GM18507 (cell line): ENCODE measurements around the gene WNK1.
"Not testable (repeated sequence)": the region's sequence is repeated elsewhere in the genome, so short reads cannot be mapped to it uniquely, and the experiment has no call there.

ENCODE experiments used
- DNase-seq: peaks from one replicate; pipeline ENCODE4 v3.0.0; 2011; ENCODE audit warnings: low read depth; ENCODE audit not compliant: insufficient read length; ENCODE audit errors: extremely low spot score
- FAIRE-seq: peaks from 2 replicates; lab custom pipeline; 2011; peaks lifted over from hg19 to GRCh38; lab: Jason Lieb, UNC

Gene WNK1

GRCh38 chr12:926641-927040 lies 174.3 kb downstream of the WNK1 start:
- no peak for DNase-seq

GRCh38 chr12:931060-931459 lies 178.7 kb downstream of the WNK1 start:
- no peak for DNase-seq
- no peak for FAIRE-seq

More at GRCh38 chr12:926641-927040, 174.3 kb downstream of the WNK1 start:
- no peak for FAIRE-seq

GRCh38 chr12:931591-931990 lies 179.2 kb downstream of the WNK1 start:
- FAIRE-seq (no peak), DNase-seq (no peak)

GRCh38 chr12:935891-936290 lies 183.5 kb downstream of the WNK1 start:
- not testable (repeated sequence) for DNase-seq, FAIRE-seq

- no peak for FAIRE-seq
These were observed 184.3 kb downstream of the WNK1 start for GRCh38 chr12:936377-937345.

GRCh38 chr12:938810-939209 lies 186.4 kb downstream of the WNK1 start:
- DNase-seq: no peak
- FAIRE-seq: no peak

More at GRCh38 chr12:936377-937345, 184.3 kb downstream of the WNK1 start:
- DNase-seq: no peak

GRCh38 chr12:943051-943450 lies 190.7 kb downstream of the WNK1 start:
- DNase-seq (no peak), FAIRE-seq (no peak)

DNA sequence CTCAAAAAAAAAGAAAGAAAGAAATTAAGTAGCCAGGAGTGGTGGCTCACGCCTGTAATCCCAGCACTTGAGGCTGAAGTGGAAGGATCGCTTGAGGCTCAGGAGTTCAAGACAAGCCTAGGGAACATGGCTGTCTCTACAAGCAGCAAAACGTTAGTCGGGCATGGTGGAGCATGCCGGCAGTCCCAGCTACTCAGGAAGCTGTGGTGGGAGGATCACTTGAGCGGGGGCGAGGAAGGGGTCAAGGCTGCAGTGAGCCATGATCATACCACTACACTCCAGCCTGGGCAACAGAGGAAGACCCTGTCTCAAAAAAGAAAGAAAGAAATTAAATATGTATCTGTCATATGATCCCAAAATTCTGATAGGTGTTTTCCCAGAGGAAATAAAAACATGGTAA lies 191.8 kb downstream of the WNK1 start:
- no peak for FAIRE-seq
- DNase-seq: no peak

GRCh38 chr12:946212-946611 lies 193.8 kb downstream of the WNK1 start:
- FAIRE-seq (no peak), DNase-seq (no peak)

DNA sequence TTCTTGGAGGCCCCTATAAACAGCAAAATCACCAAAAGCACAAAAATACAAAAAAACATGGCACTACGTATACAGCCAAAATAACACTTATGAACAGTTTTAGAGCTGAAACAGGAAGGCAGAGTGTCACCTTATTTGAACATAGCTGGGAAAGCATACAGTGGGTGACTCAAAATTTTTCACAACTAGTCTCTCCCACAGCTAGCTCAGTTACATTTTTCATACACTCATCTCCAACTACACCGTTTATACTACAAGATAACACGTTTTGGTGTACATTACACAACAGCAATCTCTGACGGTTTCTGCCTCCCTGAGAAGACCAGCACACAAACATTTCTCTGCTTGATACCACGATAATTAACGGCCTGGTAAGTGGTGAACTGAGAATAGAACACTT lies 194.3 kb downstream of the WNK1 start:
- DNase-seq (no peak), FAIRE-seq (peak; percentile 42)

- FAIRE-seq: no peak
- no peak for DNase-seq
These were observed 195.9 kb downstream of the WNK1 start for GRCh38 chr12:948238-948637.

DNA sequence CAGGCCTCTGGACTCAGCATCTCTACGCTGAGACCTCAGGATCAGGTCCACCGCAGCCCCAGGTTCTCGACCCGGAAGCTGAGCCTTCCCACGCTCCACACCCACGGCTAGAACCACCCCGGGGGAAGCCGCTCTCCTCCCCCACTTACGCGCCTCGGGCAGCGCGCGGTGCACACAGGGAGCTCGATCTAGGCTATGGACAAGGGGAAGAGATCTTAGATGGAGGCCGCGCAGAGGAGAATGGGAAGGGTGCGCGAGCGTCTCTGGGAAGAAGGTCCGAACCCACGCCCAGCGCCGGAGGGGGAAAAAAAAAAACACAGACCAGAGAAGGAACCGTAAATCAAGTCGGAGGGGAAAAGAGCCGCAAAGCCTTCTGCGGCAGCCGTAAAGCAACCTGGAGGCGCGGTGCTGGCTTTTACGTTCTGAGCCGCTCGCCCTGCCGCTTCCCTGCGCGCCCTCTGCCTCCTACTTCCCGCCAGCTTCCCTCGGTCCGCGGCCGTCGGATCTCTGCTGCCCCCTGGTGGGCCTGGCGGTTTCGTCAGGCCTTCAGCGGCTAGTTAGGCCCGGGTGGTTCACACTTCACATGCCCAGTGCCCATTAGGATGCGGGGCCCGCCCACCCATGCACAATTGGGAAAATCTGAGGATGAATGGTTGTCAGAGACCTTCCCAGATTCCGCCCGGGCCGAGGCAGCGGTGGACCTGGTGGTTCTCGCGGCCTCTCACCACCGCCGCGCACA lies 197.2 kb downstream of the WNK1 start, which contains the start of gene RAD52:
TSS of gene RAD52 (minus strand) at position 242 of the 739 bp plus-strand sequence. CDS start 16,636 bp downstream, outside the sequence.
- FAIRE-seq (peak; percentile 97), DNase-seq (peak; percentile 65)

- DNase-seq: no peak
- FAIRE-seq: no peak
These were observed 198.8 kb downstream of the WNK1 start for GRCh38 chr12:951176-951575.

- DNase-seq (no peak), FAIRE-seq (no peak)
These were observed 201.4 kb downstream of the WNK1 start for GRCh38 chr12:953776-954175.

DNA sequence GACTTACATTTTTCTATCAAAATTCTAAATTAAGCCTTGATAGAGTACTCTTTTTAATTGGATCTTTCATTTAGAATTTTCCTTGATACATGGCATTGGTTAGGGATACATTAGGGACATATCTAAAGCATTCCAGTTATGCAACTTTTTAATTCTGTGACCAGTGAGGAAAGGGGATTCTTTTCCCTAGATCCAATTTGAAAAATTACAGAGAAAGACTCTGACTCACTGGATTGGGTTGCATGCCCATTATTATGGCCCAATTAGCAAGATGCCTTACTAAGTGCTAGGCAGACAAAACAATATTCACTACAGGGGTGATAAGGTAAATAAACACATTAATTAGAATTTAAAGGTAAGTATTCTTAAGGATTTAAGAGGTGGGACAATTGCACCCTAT lies 202.4 kb downstream of the WNK1 start:
- FAIRE-seq (no peak), DNase-seq (no peak)

DNA sequence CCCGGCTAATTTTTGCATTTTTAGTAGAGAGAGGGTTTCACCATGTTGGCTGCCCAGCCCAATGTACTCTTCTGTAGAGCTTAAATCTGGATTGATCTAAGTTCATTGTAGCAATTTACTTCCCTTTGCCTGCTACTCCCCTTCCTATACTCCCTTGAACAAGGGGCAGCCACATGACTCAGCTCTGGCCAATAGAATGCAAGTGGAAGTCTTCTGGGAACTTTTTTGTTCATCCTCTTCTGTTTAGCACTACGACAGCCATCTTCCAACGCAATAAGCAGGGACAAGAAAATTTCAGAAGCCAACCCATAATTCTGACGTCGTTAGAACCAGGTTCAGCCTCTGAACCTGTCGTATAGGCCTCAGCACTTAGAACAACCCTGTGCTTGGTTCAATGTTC lies 203.6 kb downstream of the WNK1 start:
- FAIRE-seq: no peak
- DNase-seq: no peak

GRCh38 chr12:958588-959123 lies 206.3 kb downstream of the WNK1 start:
- peak; percentile 69 for FAIRE-seq

More at GRCh38 chr12:958588-959123, 206.3 kb downstream of the WNK1 start:
- DNase-seq: no peak
